Inferior parietal cortex (tissue), 1 donor: ENCODE data around the gene PARD3.
"Not testable (repeated sequence)": the region's sequence is repeated elsewhere in the genome, so short reads cannot be mapped to it uniquely, and the experiment has no call there.

ENCODE experiments used
- DNase-seq: peaks from one replicate; pipeline ENCODE4 v3.0.0-alpha.2; 2016; ENCODE audit errors: extremely low spot score

PARD3 gene

GRCh38 chr10:34294137-34294536, 521.0 kb downstream of the PARD3 start:
- no peak for DNase-seq

- no peak for DNase-seq
Observed at GRCh38 chr10:34292675-34293074, 522.4 kb downstream of the PARD3 start.

GRCh38 chr10:34292194-34292565, 522.9 kb downstream of the PARD3 start:
- DNase-seq = no peak

- DNase-seq = no peak
Observed at GRCh38 chr10:34291466-34292193, 523.5 kb downstream of the PARD3 start.

GRCh38 chr10:34290412-34291081, 524.5 kb downstream of the PARD3 start:
- DNase-seq = no peak

GRCh38 chr10:34288634-34289033, 526.5 kb downstream of the PARD3 start:
- no peak for DNase-seq

GRCh38 chr10:34286136-34286739, 528.9 kb downstream of the PARD3 start:
- DNase-seq = no peak

GRCh38 chr10:34281661-34282582, 533.2 kb downstream of the PARD3 start:
- DNase-seq = no peak

GRCh38 chr10:34280599-34281374, 534.3 kb downstream of the PARD3 start:
- no peak for DNase-seq

- DNase-seq = no peak
Observed at GRCh38 chr10:34275626-34276130, 539.4 kb downstream of the PARD3 start.

- DNase-seq = no peak
Observed at GRCh38 chr10:34274906-34275305, 540.2 kb downstream of the PARD3 start.

GRCh38 chr10:34273340-34273739, 541.8 kb downstream of the PARD3 start:
- DNase-seq = no peak

- DNase-seq = no peak
Observed at GRCh38 chr10:34272316-34272715, 542.8 kb downstream of the PARD3 start.

- not testable (repeated sequence) for DNase-seq
Observed at GRCh38 chr10:34268410-34268809, 546.7 kb downstream of the PARD3 start.

GRCh38 chr10:34262985-34263384, 552.1 kb downstream of the PARD3 start:
- DNase-seq = no peak

GRCh38 chr10:34260904-34261303, 554.2 kb downstream of the PARD3 start:
- no peak for DNase-seq

GRCh38 chr10:34256216-34256615, 558.9 kb downstream of the PARD3 start:
- DNase-seq = no peak

- no peak for DNase-seq
Observed at GRCh38 chr10:34255035-34255434, 560.1 kb downstream of the PARD3 start.

- DNase-seq = no peak
Observed at GRCh38 chr10:34254596-34254995, 560.5 kb downstream of the PARD3 start.

- no peak for DNase-seq
Observed at GRCh38 chr10:34252111-34252510, 563.0 kb downstream of the PARD3 start.

- DNase-seq = no peak
Observed at GRCh38 chr10:34251177-34251576, 563.9 kb downstream of the PARD3 start.
